Activated CD8-positive, alpha-beta T cell treated with anti-CD3 and anti-CD28 coated beads for 36 hours (primary cell): Measurements from ENCODE around the gene LYRM1. TPM values are rescaled to one million over a fixed set of nuclear protein-coding genes. Genes with fewer than 3 reads are reported as not detected.
"Not testable (repeated sequence)": the region's sequence is repeated elsewhere in the genome, so short reads cannot be mapped to it uniquely, and the experiment has no call there.

Experiments used
- ATAC-seq: fragments of 200-7000 bp; cut with Tn5 transposase; one replicate; pipeline ENCODE4 v1.10.0; 2021; ENCODE audit warnings: mild to moderate bottlenecking, moderate library complexity
- CTCF ChIA-PET: fragments of 350-600 bp; sonication (Branson Sonifier 250); formaldehyde crosslinking; loops from one replicate; lab custom pipeline; 2021; ENCODE audit warnings: antibody characterized with exemption; lab: Charles Lee
- POLR2A ChIA-PET: fragments of 350-600 bp; sonication (Branson Sonifier 250); formaldehyde crosslinking; loops from one replicate; lab custom pipeline; 2021; ENCODE audit warnings: antibody characterized with exemption; lab: Charles Lee
- DNase-seq: peaks from one replicate; pipeline ENCODE4 v3.0.0-alpha.2; 2020
- H3K27ac Mint-ChIP-seq: one replicate; pipeline ENCODE4 v1.8.0; 2021; ENCODE audit warnings: mild to moderate bottlenecking, mixed read lengths
- H3K27me3 Mint-ChIP-seq: one replicate; pipeline ENCODE4 v1.8.0; 2021; ENCODE audit warnings: mixed read lengths
- H3K36me3 Mint-ChIP-seq: one replicate; pipeline ENCODE4 v1.8.0; 2021; ENCODE audit warnings: low read depth, mixed read lengths
- H3K4me1 Mint-ChIP-seq: one replicate; pipeline ENCODE4 v1.8.0; 2021; ENCODE audit warnings: low read depth, mixed read lengths
- H3K4me3 Mint-ChIP-seq: one replicate; pipeline ENCODE4 v1.8.0; 2021; ENCODE audit warnings: mild to moderate bottlenecking, moderate library complexity, mixed read lengths
- H3K9me3 Mint-ChIP-seq: one replicate; pipeline ENCODE4 v1.8.0; 2021; ENCODE audit warnings: mixed read lengths
- intact Hi-C: fragments of 100-400 bp; cut with micrococcal nuclease; formaldehyde crosslinking; loops from one replicate; pipeline ENCODE4 v1.10.0; 2022
- total RNA-seq, 2 experiments: library from RNA; stranded (reverse); gene quantifications; one replicate each; pipeline ENCODE4 v1.2.3, GENCODE V29; 2021
- TF ChIP-seq, protein P1 (sequence below): fragments of 200-600 bp; IDR thresholded peaks from one replicate; pipeline ENCODE4 v1.8.0; 2022; ENCODE audit warnings: antibody characterized with exemption, mild to moderate bottlenecking

The LYRM1 gene
- total RNA-seq, 2 experiments from 2014 or later, result 31.3 to 32.5 TPM

DNA sequence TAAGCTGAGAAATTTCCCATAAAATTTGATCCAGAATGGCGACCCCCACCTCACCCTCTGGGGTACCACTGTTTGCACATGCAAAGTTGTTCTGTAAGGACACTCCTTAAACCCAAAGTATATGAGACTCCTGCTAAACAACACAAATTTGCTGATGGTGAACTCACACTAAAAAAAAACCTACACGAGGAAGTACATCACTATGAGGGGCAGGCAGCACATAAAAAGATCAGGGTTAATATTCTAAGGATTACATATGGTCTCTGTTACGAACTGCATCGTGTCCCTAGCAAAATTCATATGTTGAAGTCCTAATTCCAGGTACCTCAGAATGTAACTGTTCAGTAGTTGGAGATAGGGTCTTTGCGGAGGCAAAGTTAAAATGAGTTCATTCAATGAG, 60.3 kb downstream of the LYRM1 start:
- no peaks in the 10 kb centered on the region for H3K36me3 Mint-ChIP-seq
- ATAC-seq (no peak), DNase-seq (no peak)
- ChIA-PET POLR2A (no interaction called here), CTCF (no interaction called here)
- no peak overlapping the region for H3K4me3 Mint-ChIP-seq
- intact Hi-C loops, result no loop called here
- TF ChIP-seq, protein P1, sequence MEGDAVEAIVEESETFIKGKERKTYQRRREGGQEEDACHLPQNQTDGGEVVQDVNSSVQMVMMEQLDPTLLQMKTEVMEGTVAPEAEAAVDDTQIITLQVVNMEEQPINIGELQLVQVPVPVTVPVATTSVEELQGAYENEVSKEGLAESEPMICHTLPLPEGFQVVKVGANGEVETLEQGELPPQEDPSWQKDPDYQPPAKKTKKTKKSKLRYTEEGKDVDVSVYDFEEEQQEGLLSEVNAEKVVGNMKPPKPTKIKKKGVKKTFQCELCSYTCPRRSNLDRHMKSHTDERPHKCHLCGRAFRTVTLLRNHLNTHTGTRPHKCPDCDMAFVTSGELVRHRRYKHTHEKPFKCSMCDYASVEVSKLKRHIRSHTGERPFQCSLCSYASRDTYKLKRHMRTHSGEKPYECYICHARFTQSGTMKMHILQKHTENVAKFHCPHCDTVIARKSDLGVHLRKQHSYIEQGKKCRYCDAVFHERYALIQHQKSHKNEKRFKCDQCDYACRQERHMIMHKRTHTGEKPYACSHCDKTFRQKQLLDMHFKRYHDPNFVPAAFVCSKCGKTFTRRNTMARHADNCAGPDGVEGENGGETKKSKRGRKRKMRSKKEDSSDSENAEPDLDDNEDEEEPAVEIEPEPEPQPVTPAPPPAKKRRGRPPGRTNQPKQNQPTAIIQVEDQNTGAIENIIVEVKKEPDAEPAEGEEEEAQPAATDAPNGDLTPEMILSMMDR, result no peak
- no peaks in the 10 kb centered on the region for H3K9me3 Mint-ChIP-seq
- no peaks in the 10 kb centered on the region for H3K4me1 Mint-ChIP-seq
- H3K27ac Mint-ChIP-seq, result no peak overlapping the region
- H3K27me3 Mint-ChIP-seq, result no peaks in the 10 kb centered on the region

DNA sequence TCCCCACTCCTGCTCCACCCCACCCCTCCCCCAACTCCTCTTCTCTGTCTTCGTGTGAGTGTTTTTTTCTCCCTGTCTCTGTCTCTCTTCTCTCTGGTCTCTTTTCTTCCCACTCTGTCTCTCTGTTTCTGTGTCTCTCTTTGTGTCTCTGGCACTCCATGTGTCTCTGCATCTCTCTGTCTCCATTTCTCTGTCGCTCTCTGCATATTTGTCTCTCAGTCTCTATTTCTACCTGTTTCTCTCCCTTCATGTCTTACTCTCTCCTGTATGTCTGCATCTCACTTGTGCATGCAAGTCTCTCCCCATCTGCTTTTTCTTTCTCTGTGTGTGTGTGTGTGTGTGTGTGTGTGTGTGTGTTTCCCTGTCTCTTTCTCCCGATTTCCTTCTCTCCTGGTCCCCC, 68.2 kb downstream of the LYRM1 start:
- TF ChIP-seq, protein P1, result no peak
- H3K9me3 Mint-ChIP-seq, result no peaks in the 10 kb centered on the region
- H3K4me3 Mint-ChIP-seq, result no peak overlapping the region
- intact Hi-C loops, result no loop called here
- ATAC-seq (no peak), DNase-seq (no peak)
- H3K36me3 Mint-ChIP-seq, result no peaks in the 10 kb centered on the region
- ChIA-PET POLR2A (no interaction called here), CTCF (no interaction called here)
- no peaks in the 10 kb centered on the region for H3K27me3 Mint-ChIP-seq
- H3K4me1 Mint-ChIP-seq, result no peaks in the 10 kb centered on the region
- H3K27ac Mint-ChIP-seq, result no peak overlapping the region

DNA sequence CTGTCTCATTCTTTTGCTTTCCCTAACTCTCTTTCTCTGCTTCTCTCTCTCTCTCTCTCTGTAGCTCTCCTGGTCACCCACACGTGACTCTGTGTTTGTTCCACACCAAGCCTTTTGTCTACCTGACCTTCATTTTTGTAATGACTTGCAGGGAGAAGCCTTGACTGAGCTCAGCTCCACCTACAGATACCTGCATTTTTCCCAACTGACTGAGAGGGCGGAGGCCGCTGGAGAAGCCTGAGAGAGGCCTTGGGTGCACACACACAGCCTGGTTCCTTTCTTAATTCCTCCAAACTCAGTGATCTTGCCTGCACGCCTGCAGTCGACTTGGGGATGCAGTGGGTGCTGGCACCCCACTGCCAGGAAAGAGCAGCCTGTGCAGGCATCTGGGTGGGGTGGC, 68.8 kb downstream of the LYRM1 start:
- Mint-ChIP-seq H3K4me3 (no peak overlapping the region), H3K27me3 (no peaks in the 10 kb centered on the region), H3K36me3 (no peaks in the 10 kb centered on the region), H3K4me1 (no peaks in the 10 kb centered on the region), H3K27ac (no peak overlapping the region), H3K9me3 (no peaks in the 10 kb centered on the region)
- DNase-seq (no peak), ATAC-seq (no peak)
- CTCF ChIA-PET, result no interaction called here
- intact Hi-C loops, result no loop called here
- TF ChIP-seq, protein P1, result no peak
- POLR2A ChIA-PET, result no interaction called here

DNA sequence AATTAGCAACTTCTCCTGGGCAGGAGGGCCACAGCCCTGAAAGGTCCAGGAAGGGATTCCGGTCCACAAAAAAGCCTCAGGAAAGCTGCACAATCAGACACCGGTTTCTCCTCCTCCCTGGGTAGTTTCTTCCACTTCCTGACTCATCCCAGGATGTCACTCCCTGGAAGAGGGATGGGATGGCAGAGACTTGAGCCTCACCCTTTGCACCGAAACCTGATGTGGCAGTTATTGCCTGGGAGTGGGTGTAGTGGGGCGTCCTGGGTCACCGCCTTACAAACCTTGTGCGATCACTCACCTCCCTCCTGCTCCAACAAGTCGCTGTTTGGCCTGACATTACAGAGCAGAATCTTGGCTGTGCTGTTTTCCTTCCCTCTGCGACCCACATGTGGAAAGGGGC, 70.8 kb downstream of the LYRM1 start:
- ChIA-PET CTCF (no interaction called here), POLR2A (no interaction called here)
- H3K9me3 Mint-ChIP-seq, result no peaks in the 10 kb centered on the region

DNA sequence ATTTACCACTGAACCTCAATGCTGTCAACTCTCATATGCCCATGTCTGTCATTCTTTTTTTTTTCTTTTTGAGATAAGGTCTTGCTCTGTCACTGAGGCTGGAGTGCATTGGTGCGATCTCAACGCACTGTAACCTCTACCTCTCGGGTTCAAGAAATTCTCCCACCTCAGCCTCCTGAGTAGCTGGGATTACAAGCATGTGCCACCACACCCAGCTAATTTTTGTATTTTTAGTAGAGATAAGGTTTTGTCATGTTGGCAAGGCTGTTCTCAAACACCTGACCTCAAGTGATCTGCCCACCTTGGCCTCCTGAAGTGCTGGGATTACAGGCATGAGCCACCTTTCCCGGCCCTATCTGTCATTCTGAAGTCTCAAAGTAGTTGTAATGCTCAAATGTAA, 72.6 kb downstream of the LYRM1 start:
- POLR2A ChIA-PET, DNase-seq, H3K9me3 Mint-ChIP-seq, CTCF ChIA-PET, H3K36me3 Mint-ChIP-seq, H3K4me1 Mint-ChIP-seq, intact Hi-C loops, ATAC-seq, H3K4me3 Mint-ChIP-seq, H3K27me3 Mint-ChIP-seq, H3K27ac Mint-ChIP-seq: not testable (repeated sequence)

More for the DNA sequence above, 70.8 kb downstream of the LYRM1 start:
- Mint-ChIP-seq H3K4me3 (no peak overlapping the region), H3K27ac (no peak overlapping the region), H3K36me3 (no peaks in the 10 kb centered on the region), H3K27me3 (peaks cover 2% of the 10 kb centered on the region), H3K4me1 (no peaks in the 10 kb centered on the region)
- ATAC-seq, result no peak
- DNase-seq, result no peak
- intact Hi-C loops, result no loop called here
- TF ChIP-seq, protein P1, result no peak

Other genes with a start within 250 kb of the LYRM1 start
- gene ACSM1, start 203.1 kb upstream of the LYRM1 start, total RNA-seq, result not detected
- 10 to 100 TPM; 44.9 to 45.0 TPM for gene THUMPD1, start 159.0 kb upstream of the LYRM1 start, total RNA-seq
- gene ACSM3, start 136.8 kb upstream of the LYRM1 start, total RNA-seq, result 10 to 100 TPM; 16.1 to 16.6 TPM
- gene ERI2, start 94.3 kb upstream of the LYRM1 start, total RNA-seq, result 10 to 100 TPM; 16.1 to 17.7 TPM
- gene REXO5, start 94.2 kb upstream of the LYRM1 start, total RNA-seq, result 10 to 100 TPM; 16.4 to 20.4 TPM
- gene DCUN1D3, start 413 bp upstream of the LYRM1 start, total RNA-seq, result 1 to 10 TPM; 5.9 to 6.9 TPM